Colonic mucosa (tissue), 4 donors: Measurements from ENCODE around the gene FMO4. TPM values are rescaled to one million over a fixed set of nuclear protein-coding genes. Genes with fewer than 3 reads are reported as not detected.
"Not testable (repeated sequence)": the region's sequence is repeated elsewhere in the genome, so short reads cannot be mapped to it uniquely, and the experiment has no call there.

Source experiments
- DNase-seq: peaks from one replicate; pipeline ENCODE4 v3.0.0-alpha.2; 2020
- H3K27ac ChIP-seq: fragments of 200-600 bp; one replicate; pipeline ENCODE4 v1.8.0; 2021
- H3K27me3 ChIP-seq: fragments of 200-600 bp; one replicate; pipeline ENCODE4 v1.8.0; 2021
- H3K36me3 ChIP-seq: fragments of 200-600 bp; one replicate; pipeline ENCODE4 v1.8.0; 2021
- H3K4me1 ChIP-seq: fragments of 200-600 bp; one replicate; pipeline ENCODE4 v1.8.0; 2021; ENCODE audit warnings: mild to moderate bottlenecking
- H3K4me3 ChIP-seq: fragments of 200-600 bp; one replicate; pipeline ENCODE4 v1.8.0; 2021
- H3K9ac ChIP-seq, 2 donors: one replicate each; pipeline ENCODE4 v1.7.0; 2013; ENCODE audit warnings: control low read depth in 2 of 2, low read depth in 2 of 2, low read length in 2 of 2
- H3K9me3 ChIP-seq: fragments of 200-600 bp; one replicate; pipeline ENCODE4 v1.8.0; 2021
- intact Hi-C: fragments of 100-400 bp; cut with DNase I; formaldehyde crosslinking; loops from one replicate; pipeline ENCODE4 v1.14.1; 2022
- total RNA-seq, 2 donors: library from RNA; stranded (reverse); fragmentation: NEBNext Ultra II Directional in 1 of 2; extraction: Animal tissue kit (Norgen Biotek cat#: 25700) in 1 of 2; gene quantifications; one replicate each; pipeline ENCODE4 v1.2.1, GENCODE V29; 2021
- TF ChIP-seq, protein P1 (sequence below): fragments of 200-600 bp; IDR thresholded peaks from one replicate; pipeline ENCODE4 v1.8.0; 2022; ENCODE audit warnings: antibody characterized with exemption, mild to moderate bottlenecking
- donor health status: healthy.
- donor health status: DM: no; HTN: no; CAD: no.
- donor health status: DM: no; HTN: no; CAD: no.

FMO4 gene
- total RNA-seq, 2 donors from 2014 or later: 2.2 to 5.7 TPM

DNA sequence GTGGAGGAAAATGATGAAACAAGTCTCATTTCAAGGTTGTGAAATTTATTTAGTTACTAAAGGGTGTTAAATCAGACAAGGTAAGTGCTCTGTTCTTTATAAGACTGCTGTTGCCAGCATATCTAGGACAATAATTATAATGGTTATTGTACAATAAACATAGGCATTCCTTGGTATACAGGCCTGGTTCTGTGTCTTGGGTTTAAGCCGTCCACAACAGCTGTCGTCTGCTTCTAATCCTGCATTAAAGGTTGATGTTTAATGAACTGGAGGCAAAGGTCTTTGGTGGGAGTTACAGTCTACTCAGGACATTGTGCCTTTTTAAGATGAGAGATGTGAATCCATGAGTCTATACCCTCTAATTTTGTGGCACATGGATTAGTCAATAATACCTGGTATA, 23.4 kb upstream of the FMO4 start:
- no peaks in the 10 kb centered on the region for H3K27me3 ChIP-seq
- H3K4me3 ChIP-seq: no peak overlapping the region
- intact Hi-C loops: no loop called here
- DNase-seq: no peak
- H3K9ac ChIP-seq: no peak overlapping the region
- no peaks in the 10 kb centered on the region for H3K9me3 ChIP-seq
- TF ChIP-seq, protein P1, sequence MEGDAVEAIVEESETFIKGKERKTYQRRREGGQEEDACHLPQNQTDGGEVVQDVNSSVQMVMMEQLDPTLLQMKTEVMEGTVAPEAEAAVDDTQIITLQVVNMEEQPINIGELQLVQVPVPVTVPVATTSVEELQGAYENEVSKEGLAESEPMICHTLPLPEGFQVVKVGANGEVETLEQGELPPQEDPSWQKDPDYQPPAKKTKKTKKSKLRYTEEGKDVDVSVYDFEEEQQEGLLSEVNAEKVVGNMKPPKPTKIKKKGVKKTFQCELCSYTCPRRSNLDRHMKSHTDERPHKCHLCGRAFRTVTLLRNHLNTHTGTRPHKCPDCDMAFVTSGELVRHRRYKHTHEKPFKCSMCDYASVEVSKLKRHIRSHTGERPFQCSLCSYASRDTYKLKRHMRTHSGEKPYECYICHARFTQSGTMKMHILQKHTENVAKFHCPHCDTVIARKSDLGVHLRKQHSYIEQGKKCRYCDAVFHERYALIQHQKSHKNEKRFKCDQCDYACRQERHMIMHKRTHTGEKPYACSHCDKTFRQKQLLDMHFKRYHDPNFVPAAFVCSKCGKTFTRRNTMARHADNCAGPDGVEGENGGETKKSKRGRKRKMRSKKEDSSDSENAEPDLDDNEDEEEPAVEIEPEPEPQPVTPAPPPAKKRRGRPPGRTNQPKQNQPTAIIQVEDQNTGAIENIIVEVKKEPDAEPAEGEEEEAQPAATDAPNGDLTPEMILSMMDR: no peak
- no peaks in the 10 kb centered on the region for H3K36me3 ChIP-seq
- no peak overlapping the region for H3K27ac ChIP-seq
- no peaks in the 10 kb centered on the region for H3K4me1 ChIP-seq

DNA sequence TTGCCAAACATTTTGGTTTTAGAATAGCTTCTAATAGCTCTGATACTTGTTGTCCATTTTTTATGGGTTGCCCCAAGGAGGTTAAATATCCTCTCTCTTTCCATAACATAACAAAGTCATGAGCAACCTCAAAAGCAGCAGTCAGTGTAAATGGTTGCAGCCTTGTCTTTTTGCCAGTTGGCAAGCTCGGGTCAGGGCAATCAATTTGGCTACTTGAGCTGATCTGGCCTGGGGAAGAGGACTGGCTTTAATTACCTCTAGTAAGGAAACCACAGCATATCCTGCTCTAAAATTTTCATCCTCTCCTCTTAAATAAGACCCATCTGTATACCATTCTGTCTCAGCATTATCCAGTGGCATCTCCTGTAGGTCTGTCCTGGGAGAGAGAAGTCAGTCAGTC, 21.2 kb upstream of the FMO4 start:
- no peaks in the 10 kb centered on the region for H3K27me3 ChIP-seq
- no peak for DNase-seq
- H3K27ac ChIP-seq: no peak overlapping the region
- H3K4me1 ChIP-seq: no peaks in the 10 kb centered on the region
- intact Hi-C loops: no loop called here
- H3K36me3 ChIP-seq: no peaks in the 10 kb centered on the region
- H3K9me3 ChIP-seq: no peaks in the 10 kb centered on the region
- TF ChIP-seq, protein P1: no peak
- H3K4me3 ChIP-seq: no peak overlapping the region
- H3K9ac ChIP-seq: no peak overlapping the region

DNA sequence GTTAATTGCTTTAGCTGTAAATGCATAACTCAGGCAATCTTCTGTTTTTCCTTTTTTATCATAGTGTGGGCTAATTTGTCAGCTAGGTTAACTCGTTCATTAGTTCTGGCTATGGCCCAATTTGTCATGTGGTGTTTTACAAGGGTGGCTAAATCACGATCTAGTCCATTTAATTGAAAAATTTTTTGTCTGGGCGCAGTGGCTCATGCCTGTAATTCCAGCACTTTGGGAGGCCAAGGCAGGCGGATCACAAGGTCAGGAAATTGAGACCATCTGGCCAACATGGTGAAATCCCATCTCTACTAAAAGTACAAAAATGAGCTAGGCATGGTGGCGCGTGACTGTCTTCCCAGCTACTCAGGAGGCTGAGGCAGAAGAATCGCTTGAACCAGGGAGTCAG, 18.6 kb upstream of the FMO4 start:
- H3K4me3 ChIP-seq, DNase-seq, H3K36me3 ChIP-seq, H3K9ac ChIP-seq, H3K27me3 ChIP-seq, H3K27ac ChIP-seq, intact Hi-C loops, H3K9me3 ChIP-seq, H3K4me1 ChIP-seq: not testable (repeated sequence)

DNA sequence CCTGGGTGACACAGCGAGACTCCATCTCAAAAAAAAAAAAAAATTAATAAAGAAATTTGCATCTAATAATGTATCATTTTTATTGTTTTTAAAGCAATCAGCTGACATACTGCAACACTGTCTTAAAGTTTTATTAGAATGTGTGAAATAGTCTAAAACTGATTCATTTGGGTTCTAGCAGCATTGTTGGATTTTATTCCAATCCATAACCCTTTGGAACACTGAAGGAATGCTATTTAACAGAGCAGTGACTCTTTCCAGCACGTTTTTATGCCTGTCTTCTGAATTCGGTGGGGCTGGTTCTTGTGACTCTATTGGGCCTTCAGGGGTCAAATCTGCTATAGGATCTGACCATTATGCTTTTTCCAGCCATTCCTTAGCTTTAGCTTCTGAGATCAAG, 18.2 kb upstream of the FMO4 start:
- Histone ChIP-seq H3K27me3 (no peaks in the 10 kb centered on the region), H3K36me3 (no peaks in the 10 kb centered on the region), H3K9me3 (no peaks in the 10 kb centered on the region), H3K27ac (no peak overlapping the region), H3K4me3 (no peak overlapping the region), H3K9ac (no peak overlapping the region), H3K4me1 (no peaks in the 10 kb centered on the region)
- intact Hi-C loops: no loop called here
- TF ChIP-seq, protein P1: no peak
- no peak for DNase-seq

DNA sequence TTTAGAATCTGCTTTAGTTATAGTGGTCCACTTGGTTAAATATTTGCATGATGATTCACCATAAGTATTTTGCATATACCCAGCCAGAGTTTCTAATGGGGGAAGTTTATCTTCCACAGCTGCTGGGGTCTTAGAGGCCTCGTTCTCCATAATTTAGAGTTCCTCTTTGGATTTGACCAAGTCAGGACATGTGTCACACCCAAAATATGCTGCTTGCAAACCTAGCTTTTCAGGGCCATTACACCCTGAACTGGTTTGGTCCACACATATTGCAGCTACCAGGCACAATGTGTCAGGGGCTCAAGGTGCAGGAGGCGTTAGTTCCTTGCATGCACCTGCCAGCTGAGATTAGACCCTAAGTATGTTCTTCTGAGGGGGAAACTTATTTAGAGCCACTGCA, 17.1 kb upstream of the FMO4 start:
- DNase-seq: no peak
- Histone ChIP-seq H3K4me1 (no peaks in the 10 kb centered on the region), H3K27me3 (no peaks in the 10 kb centered on the region), H3K4me3 (no peak overlapping the region), H3K9ac (no peak overlapping the region), H3K9me3 (no peaks in the 10 kb centered on the region), H3K36me3 (no peaks in the 10 kb centered on the region), H3K27ac (no peak overlapping the region)
- TF ChIP-seq, protein P1: no peak
- intact Hi-C loops: no loop called here

DNA sequence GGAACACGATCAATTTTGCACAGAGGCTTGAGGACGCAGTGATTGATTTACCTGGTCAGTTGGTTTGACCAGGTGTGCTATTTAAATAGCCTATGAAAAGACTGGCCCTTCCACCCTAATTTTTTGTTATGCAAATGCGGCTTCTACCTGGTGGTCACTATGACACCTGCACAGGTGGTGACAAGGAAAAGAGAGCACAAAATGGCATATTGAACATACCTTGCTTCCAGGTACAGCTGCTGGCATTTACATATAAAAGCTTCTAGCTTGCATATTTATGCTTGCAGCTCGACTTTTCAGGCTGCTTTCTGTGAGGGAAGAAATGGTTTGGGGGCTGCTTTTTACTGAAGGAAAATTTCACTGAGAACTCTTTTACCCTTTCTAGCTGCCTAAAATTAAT, 15.3 kb upstream of the FMO4 start:
- intact Hi-C loops: no loop called here
- no peaks in the 10 kb centered on the region for H3K9me3 ChIP-seq
- DNase-seq: no peak
- H3K27ac ChIP-seq: no peak overlapping the region
- no peak overlapping the region for H3K9ac ChIP-seq
- H3K4me3 ChIP-seq: no peak overlapping the region
- TF ChIP-seq, protein P1: no peak
- H3K27me3 ChIP-seq: no peaks in the 10 kb centered on the region
- H3K36me3 ChIP-seq: no peaks in the 10 kb centered on the region
- no peaks in the 10 kb centered on the region for H3K4me1 ChIP-seq
